ENCODE results near the gene PCP2. TPM values are rescaled to one million over a fixed set of nuclear protein-coding genes. Genes with fewer than 3 reads are reported as not detected.
"Not testable (repeated sequence)": the region's sequence is repeated elsewhere in the genome, so short reads cannot be mapped to it uniquely, and the experiment has no call there.

PCP2 gene
- total RNA-seq, 4 donors from 2014 or later: not detected

DNA sequence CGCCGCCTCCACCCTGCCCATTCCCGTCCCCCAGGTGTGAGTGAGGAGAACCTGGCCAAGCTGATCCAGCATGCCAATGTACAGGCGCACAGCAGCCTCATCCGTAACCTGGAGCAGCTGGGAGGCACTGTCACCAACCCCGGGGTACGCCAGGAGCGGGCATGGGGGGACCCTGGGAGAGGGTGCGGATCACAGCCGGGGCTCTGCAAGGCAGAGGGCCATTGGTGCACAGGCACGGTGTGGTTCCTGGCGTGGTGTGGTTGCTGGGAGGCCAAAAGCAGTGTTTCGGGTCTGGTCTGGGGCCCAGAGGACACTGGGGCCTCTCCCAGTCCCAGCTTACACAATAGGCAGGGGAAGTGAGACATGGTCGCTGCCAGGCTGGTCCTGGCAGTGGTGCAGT lies 11.6 kb upstream of the PCP2 start:
- no peaks in the 10 kb centered on the region for H3K27me3 ChIP-seq
- TF ChIP-seq POLR2A (IDR thresholded peaks at IDR 0.05): no peak
- TF ChIP-seq, protein P1, sequence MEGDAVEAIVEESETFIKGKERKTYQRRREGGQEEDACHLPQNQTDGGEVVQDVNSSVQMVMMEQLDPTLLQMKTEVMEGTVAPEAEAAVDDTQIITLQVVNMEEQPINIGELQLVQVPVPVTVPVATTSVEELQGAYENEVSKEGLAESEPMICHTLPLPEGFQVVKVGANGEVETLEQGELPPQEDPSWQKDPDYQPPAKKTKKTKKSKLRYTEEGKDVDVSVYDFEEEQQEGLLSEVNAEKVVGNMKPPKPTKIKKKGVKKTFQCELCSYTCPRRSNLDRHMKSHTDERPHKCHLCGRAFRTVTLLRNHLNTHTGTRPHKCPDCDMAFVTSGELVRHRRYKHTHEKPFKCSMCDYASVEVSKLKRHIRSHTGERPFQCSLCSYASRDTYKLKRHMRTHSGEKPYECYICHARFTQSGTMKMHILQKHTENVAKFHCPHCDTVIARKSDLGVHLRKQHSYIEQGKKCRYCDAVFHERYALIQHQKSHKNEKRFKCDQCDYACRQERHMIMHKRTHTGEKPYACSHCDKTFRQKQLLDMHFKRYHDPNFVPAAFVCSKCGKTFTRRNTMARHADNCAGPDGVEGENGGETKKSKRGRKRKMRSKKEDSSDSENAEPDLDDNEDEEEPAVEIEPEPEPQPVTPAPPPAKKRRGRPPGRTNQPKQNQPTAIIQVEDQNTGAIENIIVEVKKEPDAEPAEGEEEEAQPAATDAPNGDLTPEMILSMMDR (IDR thresholded peaks at IDR 0.05): no peak
- no peak for DNase-seq

GRCh38 chr19:7644550-7644877 lies 11.0 kb upstream of the PCP2 start:
- H3K9me3 ChIP-seq: no peaks in the 10 kb centered on the region
- H3K36me3 ChIP-seq: no peaks in the 10 kb centered on the region
- no peak overlapping the region for H3K4me3 ChIP-seq
- no peak overlapping the region for H3K27ac ChIP-seq
- no peaks in the 10 kb centered on the region for H3K27me3 ChIP-seq
- no peaks in the 10 kb centered on the region for H3K4me1 ChIP-seq
- no peak for TF ChIP-seq POLR2A (IDR thresholded peaks at IDR 0.05)
- TF ChIP-seq, protein P1 (IDR thresholded peaks at IDR 0.05): no peak
- no peak for DNase-seq
- intact Hi-C loops (cut with DNase I; ENCODE audit: low total_unique reads): no loop called here

More for the DNA sequence above, 11.6 kb upstream of the PCP2 start:
- no peak overlapping the region for H3K27ac ChIP-seq
- H3K9me3 ChIP-seq: no peaks in the 10 kb centered on the region
- H3K36me3 ChIP-seq: no peaks in the 10 kb centered on the region
- intact Hi-C loops (cut with DNase I; ENCODE audit: low total_unique reads): no loop called here
- no peaks in the 10 kb centered on the region for H3K4me1 ChIP-seq
- H3K4me3 ChIP-seq: no peak overlapping the region

GRCh38 chr19:7643629-7644549 lies 10.4 kb upstream of the PCP2 start:
- H3K4me3 ChIP-seq; H3K27ac ChIP-seq; DNase-seq; H3K36me3 ChIP-seq; H3K27me3 ChIP-seq; H3K4me1 ChIP-seq; H3K9me3 ChIP-seq; intact Hi-C loops (cut with DNase I; ENCODE audit: low total_unique reads): not testable (repeated sequence)

DNA sequence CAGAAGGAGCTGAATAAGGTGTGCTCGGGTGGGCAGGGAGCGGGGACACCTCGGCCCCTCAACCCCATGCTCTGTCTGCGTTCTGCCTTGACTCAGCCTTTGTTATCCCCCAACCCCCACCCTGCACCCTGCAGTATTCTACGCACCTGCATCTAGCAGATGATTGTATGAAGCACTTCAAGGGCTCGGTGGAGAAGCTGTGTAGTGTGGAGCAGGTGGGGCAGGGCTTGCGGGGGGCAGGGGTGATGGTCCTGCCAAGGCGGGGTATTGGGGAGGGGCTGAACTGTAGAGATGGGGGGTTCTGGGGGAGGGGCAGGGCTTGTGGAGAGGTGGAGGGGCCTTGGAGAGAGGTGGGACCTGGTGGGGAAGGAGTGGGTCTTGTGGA lies 9.5 kb upstream of the PCP2 start:
- intact Hi-C loops (cut with DNase I; ENCODE audit: low total_unique reads): no loop called here
- Histone ChIP-seq H3K36me3 (no peaks in the 10 kb centered on the region), H3K27me3 (peaks cover 0 to under 1% of the 10 kb centered on the region in 2 donors), H3K4me1 (no peaks in the 10 kb centered on the region), H3K27ac (no peak overlapping the region), H3K9me3 (no peaks in the 10 kb centered on the region), H3K4me3 (no peak overlapping the region)
- no peak for DNase-seq
- TF ChIP-seq POLR2A (IDR thresholded peaks at IDR 0.05): no peak
- TF ChIP-seq, protein P1 (IDR thresholded peaks at IDR 0.05): no peak

GRCh38 chr19:7642295-7643030 lies 8.9 kb upstream of the PCP2 start:
- intact Hi-C loops (cut with DNase I; ENCODE audit: low total_unique reads): no loop called here
- no peak for DNase-seq
- no peaks in the 10 kb centered on the region for H3K9me3 ChIP-seq
- no peaks in the 10 kb centered on the region for H3K4me1 ChIP-seq
- no peak overlapping the region for H3K27ac ChIP-seq
- no peak overlapping the region for H3K4me3 ChIP-seq
- H3K27me3 ChIP-seq: peaks cover 4 to 6% of the 10 kb centered on the region in 2 donors
- no peaks in the 10 kb centered on the region for H3K36me3 ChIP-seq
- TF ChIP-seq, protein P1 (IDR thresholded peaks at IDR 0.05): no peak
- no peak for TF ChIP-seq POLR2A (IDR thresholded peaks at IDR 0.05)

All from uterus (tissue), 4 donors.